ENCODE results near the gene CYP19A1. TPM values are rescaled to one million over a fixed set of nuclear protein-coding genes. Genes with fewer than 3 reads are reported as not detected.

The CYP19A1 gene
- total RNA-seq (not detected in 2 replicates), polyA plus RNA-seq (not detected in 2 replicates), polyA minus RNA-seq (not detected in 2 replicates)
- total RNA-seq (2013) = 0.14 TPM

GRCh38 chr15:51338496-51338895, at the start of gene CYP19A1:
Gene CYP19A1 (minus strand): TSS chr15:51338596. CDS start chr15:51242912, 95,684 bp downstream.
- POLR2A ChIA-PET = no interaction called here
- peaks cover 0 to 20% (median 9%) of the 10 kb centered on the region in 4 experiments for H3K27me3 ChIP-seq (replicated peaks in 1 of 4; ENCODE audit: control extremely low read depth in 1 of 4, control insufficient read depth in 3 of 4, insufficient read depth in 4 of 4, low read length in 3 of 4)
- H3K79me2 ChIP-seq (ENCODE audit: control insufficient read depth, insufficient read depth, low read length) = no peaks in the 10 kb centered on the region
- no peak within 1 kb of the TSS for H3K27ac ChIP-seq (ENCODE audit: low read length in 2 of 2)
- H3K4me3 ChIP-seq (ENCODE audit: control extremely low read depth in 1 of 5, extremely low read depth in 1 of 5, insufficient read depth in 1 of 5, low read depth in 2 of 5, low read length in 4 of 5) = no peak within 1 kb of the TSS
- no peak within 1 kb of the TSS for H3K4me2 ChIP-seq (replicated peaks; ENCODE audit: low read depth, low read length, poor library complexity, severe bottlenecking)
- peaks cover 36 to 39% of the 10 kb centered on the region in 2 donors for H3K4me1 ChIP-seq (ENCODE audit: control insufficient read depth in 2 of 2, insufficient read depth in 2 of 2, low read length in 2 of 2)
- WGBS (ENCODE audit: insufficient coverage) = 100% methylated on average over 3 of the region's 6 CpGs
- Mint-ChIP-seq H3K4me3 (no peak within 1 kb of the TSS), H3K27me3 (peaks cover 28% of the 10 kb centered on the region), H3K27ac (no peak within 1 kb of the TSS), H3K9me3 (ENCODE audit: insufficient read depth) (no peaks in the 10 kb centered on the region), H3K4me1 (peaks cover 26% of the 10 kb centered on the region)
- DNase-seq (no peak), ATAC-seq (ENCODE audit: low read depth) (no peak)
- H3K9me3 ChIP-seq (ENCODE audit: control extremely low read depth in 1 of 3, control insufficient read depth in 2 of 3, insufficient read depth in 1 of 3, low read length in 2 of 3) = peaks cover 0 to 10% (median 0%) of the 10 kb centered on the region in 3 donors
- intact Hi-C loops (cut with micrococcal nuclease) = no loop called here
- TF ChIP-seq EZH2 (IDR thresholded peaks at IDR 0.05; ENCODE audit: borderline replicate concordance, insufficient read depth, low read depth, low read length, poor library complexity, severe bottlenecking) = no peak
- H4K20me1 ChIP-seq (ENCODE audit: control insufficient read depth, insufficient read depth, low read length, poor library complexity, severe bottlenecking) = no peaks in the 10 kb centered on the region
- CTCF ChIA-PET = no interaction called here
- H3K36me3 ChIP-seq (replicated peaks in 1 of 2; ENCODE audit: control extremely low read depth in 1 of 2, control insufficient read depth in 1 of 2, extremely low read depth in 1 of 2, insufficient read depth in 2 of 2, low read length in 1 of 2) = no peaks in the 10 kb centered on the region
- peak within 1 kb of the TSS; percentile 3 for H2AFZ ChIP-seq (ENCODE audit: insufficient read depth, low read depth, low read length, poor library complexity, severe bottlenecking)
- H3K9ac ChIP-seq (ENCODE audit: low read length) = no peak within 1 kb of the TSS

- H2AFZ ChIP-seq (ENCODE audit: insufficient read depth, low read depth, low read length, poor library complexity, severe bottlenecking) = no peak overlapping the region
- H3K27ac Mint-ChIP-seq = no peak overlapping the region
- H3K27me3 ChIP-seq (replicated peaks in 1 of 4; ENCODE audit: control extremely low read depth in 1 of 4, control insufficient read depth in 3 of 4, insufficient read depth in 4 of 4, low read length in 3 of 4) = peaks cover 0 to 3% (median under 1%) of the 10 kb centered on the region in 4 experiments
- H3K79me2 ChIP-seq (ENCODE audit: control insufficient read depth, insufficient read depth, low read length) = no peaks in the 10 kb centered on the region
- H3K4me2 ChIP-seq (replicated peaks; ENCODE audit: low read depth, low read length, poor library complexity, severe bottlenecking) = no peak overlapping the region
- ChIA-PET POLR2A (no interaction called here), CTCF (no interaction called here)
- no peak overlapping the region for H3K9ac ChIP-seq (ENCODE audit: low read length)
- no peak overlapping the region for H3K27ac ChIP-seq (ENCODE audit: low read length in 2 of 2)
- TF ChIP-seq CTCF (IDR thresholded peaks at IDR 0.05) (no peak), EZH2 (IDR thresholded peaks at IDR 0.05; ENCODE audit: borderline replicate concordance, insufficient read depth, low read depth, low read length, poor library complexity, severe bottlenecking) (no peak)
- ATAC-seq (ENCODE audit: low read depth) = no peak
- no peaks in the 10 kb centered on the region for H4K20me1 ChIP-seq (ENCODE audit: control insufficient read depth, insufficient read depth, low read length, poor library complexity, severe bottlenecking)
- H3K4me1 Mint-ChIP-seq = no peaks in the 10 kb centered on the region
- H3K4me1 ChIP-seq (ENCODE audit: control insufficient read depth in 2 of 2, insufficient read depth in 2 of 2, low read length in 2 of 2) = no peaks in the 10 kb centered on the region
- WGBS (ENCODE audit: insufficient coverage) = 100% methylated on average over 3 of the region's 3 CpGs
- H3K27me3 Mint-ChIP-seq = peaks cover 10% of the 10 kb centered on the region
- H3K9me3 Mint-ChIP-seq (ENCODE audit: insufficient read depth) = no peaks in the 10 kb centered on the region
- H3K36me3 ChIP-seq (replicated peaks in 1 of 2; ENCODE audit: control extremely low read depth in 1 of 2, control insufficient read depth in 1 of 2, extremely low read depth in 1 of 2, insufficient read depth in 2 of 2, low read length in 1 of 2) = no peaks in the 10 kb centered on the region
- intact Hi-C loops (cut with micrococcal nuclease) = no loop called here
- no peak overlapping the region for H3K4me3 ChIP-seq (ENCODE audit: control extremely low read depth in 1 of 5, extremely low read depth in 1 of 5, insufficient read depth in 1 of 5, low read depth in 2 of 5, low read length in 4 of 5)
- H3K9me3 ChIP-seq (ENCODE audit: control extremely low read depth in 1 of 3, control insufficient read depth in 2 of 3, insufficient read depth in 1 of 3, low read length in 2 of 3) = no peaks in the 10 kb centered on the region
- no peak overlapping the region for H3K4me3 Mint-ChIP-seq
- DNase-seq = no peak
Observed at GRCh38 chr15:51387699-51388041, 49.3 kb upstream of the CYP19A1 start.
